HUES6 (cell line): Measurements from ENCODE around the gene CACNA2D3.

ENCODE experiments used
- H3K27ac ChIP-seq: 2 replicates; pipeline ENCODE4 v1.7.0; 2013; ENCODE audit warnings: low read depth, mild to moderate bottlenecking, low read length, inconsistent platforms
- H3K27me3 ChIP-seq: 2 replicates; pipeline ENCODE4 v1.6.1; 2013; ENCODE audit warnings: low read length; ENCODE audit not compliant: control insufficient read depth, insufficient read depth
- H3K36me3 ChIP-seq: 2 replicates; pipeline ENCODE4 v1.6.1; 2013; ENCODE audit warnings: low read length; ENCODE audit not compliant: control insufficient read depth, insufficient read depth
- H3K4me1 ChIP-seq: 2 replicates; pipeline ENCODE4 v1.6.1; 2013; ENCODE audit warnings: low read length; ENCODE audit not compliant: control insufficient read depth, insufficient read depth
- H3K4me3 ChIP-seq: 2 replicates; pipeline ENCODE4 v1.5.1; 2013; ENCODE audit warnings: low read depth, low read length
- H3K9ac ChIP-seq: one replicate; pipeline ENCODE4 v1.6.1; 2013; ENCODE audit warnings: mild to moderate bottlenecking, low read length
- H3K9me3 ChIP-seq: 2 replicates; pipeline ENCODE4 v1.6.1; 2013; ENCODE audit warnings: low read depth, low read length; ENCODE audit not compliant: control insufficient read depth, insufficient read depth

Gene CACNA2D3

GRCh38 chr3:54573858-54574257, 451.5 kb downstream of the CACNA2D3 start:
- no peaks in the 10 kb centered on the region for H3K4me1 ChIP-seq
- H3K36me3 ChIP-seq: no peaks in the 10 kb centered on the region
- H3K9ac ChIP-seq: no peak overlapping the region
- H3K27ac ChIP-seq: no peak overlapping the region
- H3K9me3 ChIP-seq: no peaks in the 10 kb centered on the region
- H3K27me3 ChIP-seq: no peaks in the 10 kb centered on the region
- H3K4me3 ChIP-seq: no peak overlapping the region

GRCh38 chr3:54574906-54575617, 452.7 kb downstream of the CACNA2D3 start:
- Histone ChIP-seq H3K4me1 (no peaks in the 10 kb centered on the region), H3K4me3 (no peak overlapping the region), H3K27ac (no peak overlapping the region)

GRCh38 chr3:54575618-54575960, 453.2 kb downstream of the CACNA2D3 start:
- H3K27me3 ChIP-seq: no peaks in the 10 kb centered on the region
- no peak overlapping the region for H3K27ac ChIP-seq
- no peak overlapping the region for H3K4me3 ChIP-seq
- no peaks in the 10 kb centered on the region for H3K36me3 ChIP-seq
- no peaks in the 10 kb centered on the region for H3K9me3 ChIP-seq
- no peaks in the 10 kb centered on the region for H3K4me1 ChIP-seq
- H3K9ac ChIP-seq: no peak overlapping the region

More at GRCh38 chr3:54574906-54575617, 452.7 kb downstream of the CACNA2D3 start:
- H3K9ac ChIP-seq: no peak overlapping the region
- H3K36me3 ChIP-seq: no peaks in the 10 kb centered on the region
- H3K9me3 ChIP-seq: no peaks in the 10 kb centered on the region
- no peaks in the 10 kb centered on the region for H3K27me3 ChIP-seq

GRCh38 chr3:54577313-54577712, 455.0 kb downstream of the CACNA2D3 start:
- 0 out of 2 replicates have a peak, but pooled peaks cover 4% of the 10 kb centered on the region for H3K27me3 ChIP-seq
- no peak overlapping the region for H3K4me3 ChIP-seq
- H3K36me3 ChIP-seq: no peaks in the 10 kb centered on the region
- H3K9me3 ChIP-seq: no peaks in the 10 kb centered on the region
- H3K9ac ChIP-seq: no peak overlapping the region
- no peak overlapping the region for H3K27ac ChIP-seq
- H3K4me1 ChIP-seq: no peaks in the 10 kb centered on the region

- Histone ChIP-seq H3K27me3 (0 out of 2 replicates have a peak, but pooled peaks cover 4% of the 10 kb centered on the region), H3K27ac (no peak overlapping the region), H3K9me3 (no peaks in the 10 kb centered on the region), H3K9ac (no peak overlapping the region), H3K4me1 (no peaks in the 10 kb centered on the region), H3K4me3 (no peak overlapping the region), H3K36me3 (no peaks in the 10 kb centered on the region)
These were observed 456.1 kb downstream of the CACNA2D3 start for GRCh38 chr3:54578417-54578816.

GRCh38 chr3:54580453-54580852, 458.1 kb downstream of the CACNA2D3 start:
- Histone ChIP-seq H3K4me1 (no peaks in the 10 kb centered on the region), H3K27ac (no peak overlapping the region), H3K9ac (no peak overlapping the region), H3K36me3 (no peaks in the 10 kb centered on the region), H3K27me3 (0 out of 2 replicates have a peak, but pooled peaks cover 4% of the 10 kb centered on the region), H3K9me3 (no peaks in the 10 kb centered on the region), H3K4me3 (no peak overlapping the region)

GRCh38 chr3:54582424-54582823, 460.1 kb downstream of the CACNA2D3 start:
- Histone ChIP-seq H3K27ac (no peak overlapping the region), H3K4me3 (no peak overlapping the region), H3K4me1 (no peaks in the 10 kb centered on the region), H3K36me3 (no peaks in the 10 kb centered on the region), H3K9me3 (no peaks in the 10 kb centered on the region), H3K9ac (no peak overlapping the region), H3K27me3 (0 out of 2 replicates have a peak, but pooled peaks cover 4% of the 10 kb centered on the region)

- no peak overlapping the region for H3K9ac ChIP-seq
- no peaks in the 10 kb centered on the region for H3K36me3 ChIP-seq
These were observed 468.8 kb downstream of the CACNA2D3 start for GRCh38 chr3:54591157-54591556.

GRCh38 chr3:54593653-54594052, 471.3 kb downstream of the CACNA2D3 start:
- Histone ChIP-seq H3K27ac (no peak overlapping the region), H3K27me3 (no peaks in the 10 kb centered on the region), H3K4me1 (no peaks in the 10 kb centered on the region), H3K9me3 (no peaks in the 10 kb centered on the region), H3K9ac (no peak overlapping the region), H3K36me3 (no peaks in the 10 kb centered on the region), H3K4me3 (no peak overlapping the region)

More at GRCh38 chr3:54591157-54591556, 468.8 kb downstream of the CACNA2D3 start:
- Histone ChIP-seq H3K9me3 (no peaks in the 10 kb centered on the region), H3K4me3 (no peak overlapping the region), H3K27ac (no peak overlapping the region), H3K27me3 (no peaks in the 10 kb centered on the region), H3K4me1 (no peaks in the 10 kb centered on the region)

- H3K27ac ChIP-seq: no peak overlapping the region
These were observed 473.7 kb downstream of the CACNA2D3 start for GRCh38 chr3:54596087-54596486.

GRCh38 chr3:54599716-54600115, 477.4 kb downstream of the CACNA2D3 start:
- no peak overlapping the region for H3K9ac ChIP-seq
- no peaks in the 10 kb centered on the region for H3K36me3 ChIP-seq
- H3K9me3 ChIP-seq: no peaks in the 10 kb centered on the region
- 0 out of 2 replicates have a peak, but pooled peaks cover 5% of the 10 kb centered on the region for H3K27me3 ChIP-seq
- H3K27ac ChIP-seq: no peak overlapping the region
- peaks cover 17% of the 10 kb centered on the region for H3K4me1 ChIP-seq
- no peak overlapping the region for H3K4me3 ChIP-seq

More at GRCh38 chr3:54596087-54596486, 473.7 kb downstream of the CACNA2D3 start:
- no peaks in the 10 kb centered on the region for H3K36me3 ChIP-seq
- 0 out of 2 replicates have a peak, but pooled peaks cover 5% of the 10 kb centered on the region for H3K27me3 ChIP-seq
- no peak overlapping the region for H3K4me3 ChIP-seq
- H3K4me1 ChIP-seq: peaks cover 17% of the 10 kb centered on the region
- no peak overlapping the region for H3K9ac ChIP-seq
- H3K9me3 ChIP-seq: no peaks in the 10 kb centered on the region
